Measurements from ENCODE around the gene ABCC1. TPM values are rescaled to one million over a fixed set of nuclear protein-coding genes. Genes with fewer than 3 reads are reported as not detected.

The ABCC1 gene
- polyA plus RNA-seq, 1 experiment, result 69.7 TPM

GRCh38 chr16:16191493-16192167, 242.2 kb downstream of the ABCC1 start:
- Histone ChIP-seq H3K9me3 (ENCODE audit: control insufficient read depth, insufficient read depth, low read length) (no peaks in the 10 kb centered on the region), H3K27me3 (ENCODE audit: control insufficient read depth, insufficient read depth, low read length) (peaks cover 11% of the 10 kb centered on the region), H3K4me3 (ENCODE audit: low read depth, low read length) (no peak overlapping the region), H3K27ac (ENCODE audit: low read depth, low read length) (no peak overlapping the region)
- POLR2A ChIA-PET, result no interaction called here
- no peak for DNase-seq (ENCODE audit: low read depth, low spot score)
- TF ChIP-seq, protein P1, sequence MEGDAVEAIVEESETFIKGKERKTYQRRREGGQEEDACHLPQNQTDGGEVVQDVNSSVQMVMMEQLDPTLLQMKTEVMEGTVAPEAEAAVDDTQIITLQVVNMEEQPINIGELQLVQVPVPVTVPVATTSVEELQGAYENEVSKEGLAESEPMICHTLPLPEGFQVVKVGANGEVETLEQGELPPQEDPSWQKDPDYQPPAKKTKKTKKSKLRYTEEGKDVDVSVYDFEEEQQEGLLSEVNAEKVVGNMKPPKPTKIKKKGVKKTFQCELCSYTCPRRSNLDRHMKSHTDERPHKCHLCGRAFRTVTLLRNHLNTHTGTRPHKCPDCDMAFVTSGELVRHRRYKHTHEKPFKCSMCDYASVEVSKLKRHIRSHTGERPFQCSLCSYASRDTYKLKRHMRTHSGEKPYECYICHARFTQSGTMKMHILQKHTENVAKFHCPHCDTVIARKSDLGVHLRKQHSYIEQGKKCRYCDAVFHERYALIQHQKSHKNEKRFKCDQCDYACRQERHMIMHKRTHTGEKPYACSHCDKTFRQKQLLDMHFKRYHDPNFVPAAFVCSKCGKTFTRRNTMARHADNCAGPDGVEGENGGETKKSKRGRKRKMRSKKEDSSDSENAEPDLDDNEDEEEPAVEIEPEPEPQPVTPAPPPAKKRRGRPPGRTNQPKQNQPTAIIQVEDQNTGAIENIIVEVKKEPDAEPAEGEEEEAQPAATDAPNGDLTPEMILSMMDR (IDR thresholded peaks at IDR 0.05; ENCODE audit: low read depth, low read length), result no peak
- CTCF ChIA-PET, result interaction anchor here (0.7 kb wide), 1 partner anchor 9 kb away, joined by 3 read pairs; no protein-coding TSS in a partner anchor

Other genes with a start within 250 kb of the ABCC1 start
- gene MYH11, start 92.6 kb upstream of the ABCC1 start, polyA plus RNA-seq (2011; rRNA removed), result 0.20 and 0.22 TPM in 2 replicates
- 38.9 and 49.3 TPM in 2 replicates for gene CEP20, start 61.0 kb upstream of the ABCC1 start, polyA plus RNA-seq (2011; rRNA removed)

Measured in AG04450 (cell line).